Fibroblast of lung (primary cell): ENCODE results near the gene NOL7. TPM values are rescaled to one million over a fixed set of nuclear protein-coding genes. Genes with fewer than 3 reads are reported as not detected.
A peak's percentile ranks its signal among the peaks of the same experiment; 100 is the strongest.

Experiments
- DNase-seq, 2 donors: peaks; one replicate each; pipeline versions ENCODE4 v3.0.0 to v3.0.0-alpha.2; 2010; ENCODE audit warnings: low read depth in 2 of 2
- H2AFZ ChIP-seq: 2 replicates; pipeline ENCODE4 v1.5.1; 2012; ENCODE audit warnings: low read length, control low read depth, inconsistent platforms
- H3K27ac ChIP-seq: 2 replicates; pipeline ENCODE4 v1.5.1; 2011; ENCODE audit warnings: low read length, control low read depth; ENCODE audit not compliant: insufficient read depth
- H3K27me3 ChIP-seq: 2 replicates; pipeline ENCODE4 v1.5.1; 2011; ENCODE audit warnings: mild to moderate bottlenecking, low read length; ENCODE audit not compliant: control insufficient read depth, insufficient read depth
- H3K36me3 ChIP-seq: 2 replicates; pipeline ENCODE4 v1.5.1; 2011; ENCODE audit warnings: low read length; ENCODE audit not compliant: control insufficient read depth, insufficient read depth
- H3K4me1 ChIP-seq: 2 replicates; pipeline ENCODE4 v1.5.1; 2011; ENCODE audit warnings: low read length; ENCODE audit not compliant: control insufficient read depth, insufficient read depth; ENCODE audit errors: extremely low read depth
- H3K4me2 ChIP-seq: 2 replicates; pipeline ENCODE4 v1.5.1; 2011; ENCODE audit warnings: low read length, control low read depth; ENCODE audit not compliant: insufficient read depth; ENCODE audit errors: extremely low read depth
- H3K4me3 ChIP-seq, 4 experiments: fragments of 200-600 bp in 1 of 4; sonication (generic) in 1 of 4; replicated peaks in 1 of 4; 2 replicates each; pipeline ENCODE4 v1.5.1; 2011 to 2016; ENCODE audit warnings: low read length in 4 of 4, low read depth in 3 of 4, mild to moderate bottlenecking in 3 of 4, control low read depth in 2 of 4, inconsistent platforms in 1 of 4, mixed read lengths in 1 of 4; ENCODE audit not compliant: insufficient read depth in 1 of 4; ENCODE audit errors: control extremely low read depth in 1 of 4
- H3K79me2 ChIP-seq: 2 replicates; pipeline ENCODE4 v1.5.1; 2012; ENCODE audit warnings: mild to moderate bottlenecking, low read length, inconsistent platforms; ENCODE audit not compliant: control insufficient read depth, insufficient read depth
- H3K9ac ChIP-seq: 2 replicates; pipeline ENCODE4 v1.5.1; 2011; ENCODE audit warnings: mild to moderate bottlenecking, low read length, control low read depth; ENCODE audit not compliant: insufficient read depth
- H3K9me3 ChIP-seq: 2 replicates; pipeline ENCODE4 v1.5.1; 2012; ENCODE audit warnings: low read depth, low read length; ENCODE audit not compliant: control insufficient read depth, insufficient read depth
- H4K20me1 ChIP-seq: 2 replicates; pipeline ENCODE4 v1.5.1; 2011; ENCODE audit warnings: low read length; ENCODE audit not compliant: control insufficient read depth, insufficient read depth; ENCODE audit errors: extremely low read depth
- EZH2 ChIP-seq: IDR thresholded peaks from 2 replicates; pipeline ENCODE4 v1.5.1; 2012; ENCODE audit warnings: low read length, control low read depth, mild to moderate bottlenecking; ENCODE audit errors: missing control alignments
- polyA plus RNA-seq, 2 donors: library from polyadenylated mRNA; depleted of rRNA in 1 of 2; stranded (reverse) in 1 of 2; unstranded in 1 of 2; fragments of >200 nt; gene quantifications; 2 replicates each; pipeline ENCODE4 v1.2.1, GENCODE V29; 2011 to 2012; ENCODE audit warnings: missing spikeins in 1 of 2
- total RNA-seq: library from RNA; depleted of rRNA; stranded (reverse); fragments of >200 nt; gene quantifications from 2 replicates; pipeline ENCODE4 v1.2.1, GENCODE V29; 2014
- TF ChIP-seq, protein P1 (sequence below), 2 donors: IDR thresholded peaks in 1 of 2; conservative IDR thresholded peaks in 1 of 2; 1 replicate in 1 of 2; 2 replicates in 1 of 2; pipeline ENCODE4 v1.5.1; 2011 to 2012; ENCODE audit warnings: low read length in 2 of 2, control low read depth in 1 of 2, inconsistent platforms in 1 of 2, low read depth in 1 of 2, mild to moderate bottlenecking in 1 of 2

NOL7 gene
- total and polyA plus RNA-seq, 2 donors (not counting 1 experiment from before 2014, with no cell fraction given), result 47.2 to 48.0 TPM

DNA sequence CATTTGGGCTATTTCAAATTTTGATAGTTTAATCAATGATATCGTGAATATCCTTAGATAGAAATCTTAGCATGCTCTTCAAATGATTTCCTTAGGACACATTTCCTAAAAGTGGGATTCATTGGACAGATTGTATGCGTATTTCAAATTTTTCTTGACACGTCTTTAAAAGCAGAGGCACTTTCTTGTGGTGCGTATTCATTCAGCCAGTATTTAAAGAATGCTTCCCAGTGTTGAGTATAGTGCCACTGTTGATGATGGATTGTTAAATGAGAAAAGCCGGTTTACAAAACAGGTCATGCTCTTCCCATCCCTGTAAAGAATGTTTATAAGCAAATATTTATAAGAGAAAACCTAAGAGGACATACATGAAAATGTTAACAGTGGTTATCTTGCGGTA is 15.1 kb upstream of the NOL7 start:
- Histone ChIP-seq H3K9ac (no peak overlapping the region), H3K4me2 (no peak overlapping the region), H3K36me3 (no peaks in the 10 kb centered on the region), H3K4me3 (no peak overlapping the region), H4K20me1 (no peaks in the 10 kb centered on the region), H2AFZ (no peak overlapping the region), H3K27ac (no peak overlapping the region), H3K9me3 (no peaks in the 10 kb centered on the region), H3K79me2 (no peaks in the 10 kb centered on the region), H3K27me3 (no peaks in the 10 kb centered on the region), H3K4me1 (no peaks in the 10 kb centered on the region)
- TF ChIP-seq EZH2, result no peak
- TF ChIP-seq, protein P1, sequence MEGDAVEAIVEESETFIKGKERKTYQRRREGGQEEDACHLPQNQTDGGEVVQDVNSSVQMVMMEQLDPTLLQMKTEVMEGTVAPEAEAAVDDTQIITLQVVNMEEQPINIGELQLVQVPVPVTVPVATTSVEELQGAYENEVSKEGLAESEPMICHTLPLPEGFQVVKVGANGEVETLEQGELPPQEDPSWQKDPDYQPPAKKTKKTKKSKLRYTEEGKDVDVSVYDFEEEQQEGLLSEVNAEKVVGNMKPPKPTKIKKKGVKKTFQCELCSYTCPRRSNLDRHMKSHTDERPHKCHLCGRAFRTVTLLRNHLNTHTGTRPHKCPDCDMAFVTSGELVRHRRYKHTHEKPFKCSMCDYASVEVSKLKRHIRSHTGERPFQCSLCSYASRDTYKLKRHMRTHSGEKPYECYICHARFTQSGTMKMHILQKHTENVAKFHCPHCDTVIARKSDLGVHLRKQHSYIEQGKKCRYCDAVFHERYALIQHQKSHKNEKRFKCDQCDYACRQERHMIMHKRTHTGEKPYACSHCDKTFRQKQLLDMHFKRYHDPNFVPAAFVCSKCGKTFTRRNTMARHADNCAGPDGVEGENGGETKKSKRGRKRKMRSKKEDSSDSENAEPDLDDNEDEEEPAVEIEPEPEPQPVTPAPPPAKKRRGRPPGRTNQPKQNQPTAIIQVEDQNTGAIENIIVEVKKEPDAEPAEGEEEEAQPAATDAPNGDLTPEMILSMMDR (conservative IDR thresholded peaks at IDR 0.05 in 1 of 2, IDR thresholded peaks at IDR 0.05 in 1 of 2; ENCODE audit: low read depth in 1 of 2, low read length in 2 of 2), result no peak
- DNase-seq, result peak in 1 of 2 donors; percentile 65

DNA sequence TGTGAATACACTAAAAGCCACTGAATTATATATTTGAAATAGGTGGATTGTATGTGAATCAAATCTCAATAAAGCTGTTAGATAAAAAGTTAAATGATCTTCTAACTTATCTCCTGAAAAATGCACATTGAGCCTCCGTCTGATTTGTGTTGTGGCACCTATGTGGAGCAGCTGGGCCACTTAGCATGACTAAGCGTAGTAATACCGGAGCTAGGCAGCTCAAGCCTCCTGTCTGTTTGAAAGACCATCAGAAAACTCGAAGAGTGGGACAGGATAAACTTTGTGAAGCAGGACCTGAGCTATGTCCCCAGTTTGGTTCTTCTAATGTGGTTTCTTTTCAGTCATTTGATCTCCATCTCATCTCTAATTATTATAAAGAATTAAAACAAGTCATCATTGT is 11.0 kb upstream of the NOL7 start:
- H3K27ac ChIP-seq, result no peak overlapping the region
- no peaks in the 10 kb centered on the region for H3K79me2 ChIP-seq
- no peak overlapping the region for H3K9ac ChIP-seq
- no peaks in the 10 kb centered on the region for H3K9me3 ChIP-seq
- H4K20me1 ChIP-seq, result no peaks in the 10 kb centered on the region
- no peak overlapping the region for H3K4me3 ChIP-seq
- H3K4me1 ChIP-seq, result no peaks in the 10 kb centered on the region
- no peak for TF ChIP-seq EZH2
- TF ChIP-seq, protein P1 (conservative IDR thresholded peaks at IDR 0.05 in 1 of 2, IDR thresholded peaks at IDR 0.05 in 1 of 2; ENCODE audit: low read depth in 1 of 2, low read length in 2 of 2), result no peak
- H3K4me2 ChIP-seq, result no peak overlapping the region
- no peaks in the 10 kb centered on the region for H3K27me3 ChIP-seq
- no peak overlapping the region for H2AFZ ChIP-seq
- H3K36me3 ChIP-seq, result no peaks in the 10 kb centered on the region
- DNase-seq, result no peak

DNA sequence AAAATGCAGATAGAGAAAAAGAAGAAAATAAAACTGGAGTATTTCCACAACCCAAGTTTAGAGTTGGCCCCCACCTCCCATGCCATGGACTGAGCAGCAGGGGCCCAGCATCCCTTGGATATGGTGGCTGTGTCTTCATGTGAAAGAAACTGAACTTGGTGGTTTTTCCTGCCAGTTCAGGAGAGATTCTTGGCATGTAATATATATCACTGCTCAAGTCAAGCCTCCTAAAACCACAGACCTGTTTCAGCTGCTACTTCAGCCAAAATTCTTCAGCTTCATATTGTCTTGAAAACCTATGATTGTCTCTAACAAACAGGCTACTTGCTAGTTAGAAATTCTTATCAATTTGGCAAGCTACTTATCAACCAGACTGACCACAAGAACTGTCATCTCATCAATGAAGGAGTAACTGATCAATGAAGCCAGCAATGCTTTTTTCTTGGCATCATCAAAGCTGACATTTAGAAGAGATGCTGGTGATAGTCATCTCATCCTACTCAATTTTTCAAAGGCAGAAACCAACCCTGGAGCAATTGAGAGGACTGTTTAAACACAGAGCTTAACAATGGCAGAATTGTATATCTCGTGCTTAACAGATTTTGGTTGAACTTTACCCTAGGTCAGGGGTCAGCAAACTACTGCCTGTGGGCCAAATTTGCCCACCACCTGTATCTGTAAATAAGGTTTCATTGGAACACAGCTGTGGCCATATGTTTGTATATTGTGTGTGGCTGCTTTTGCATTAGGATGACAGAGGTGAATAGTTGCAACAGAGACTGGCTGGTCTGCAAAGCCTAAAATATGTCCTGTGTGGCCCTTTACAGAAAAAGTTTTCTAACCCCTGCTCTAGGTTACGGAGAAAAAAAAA is 10.4 kb upstream of the NOL7 start:
- TF ChIP-seq EZH2, result no peak
- TF ChIP-seq, protein P1 (conservative IDR thresholded peaks at IDR 0.05 in 1 of 2, IDR thresholded peaks at IDR 0.05 in 1 of 2; ENCODE audit: low read depth in 1 of 2, low read length in 2 of 2), result no peak
- no peak overlapping the region for H3K9ac ChIP-seq
- H2AFZ ChIP-seq, result no peak overlapping the region
- no peaks in the 10 kb centered on the region for H3K9me3 ChIP-seq
- no peaks in the 10 kb centered on the region for H3K27me3 ChIP-seq
- H3K4me2 ChIP-seq, result no peak overlapping the region
- peak in 1 of 2 donors; percentile 54 for DNase-seq
- no peaks in the 10 kb centered on the region for H4K20me1 ChIP-seq
- H3K4me3 ChIP-seq, result no peak overlapping the region
- H3K27ac ChIP-seq, result no peak overlapping the region
- H3K79me2 ChIP-seq, result no peaks in the 10 kb centered on the region
- H3K36me3 ChIP-seq, result no peaks in the 10 kb centered on the region
- H3K4me1 ChIP-seq, result no peaks in the 10 kb centered on the region
